Loucy (cell line): ENCODE results near the gene MPV17.

Experiments
- H2AFZ ChIP-seq: fragments of 200-600 bp; sonication (generic); 2 replicates; pipeline ENCODE4 v1.6.0; 2016; ENCODE audit warnings: antibody characterized with exemption, mild to moderate bottlenecking, low read length, moderate library complexity
- H3F3A ChIP-seq: fragments of 200-600 bp; 2 replicates; pipeline ENCODE4 v1.6.0; 2016; ENCODE audit warnings: antibody characterized with exemption, low read depth, mild to moderate bottlenecking
- H3K27me3 ChIP-seq: fragments of 200-600 bp; sonication (generic); 2 replicates; pipeline ENCODE4 v1.6.1; 2014; ENCODE audit warnings: low read length, mild to moderate bottlenecking; ENCODE audit not compliant: insufficient read depth, poor library complexity, severe bottlenecking
- H3K36me3 ChIP-seq: fragments of 200-600 bp; sonication (generic); 2 replicates; pipeline ENCODE4 v1.6.1; 2016; ENCODE audit warnings: low read length; ENCODE audit not compliant: insufficient read depth
- H3K4me1 ChIP-seq: fragments of 200-600 bp; sonication (generic); 2 replicates; pipeline ENCODE4 v1.5.1; 2014; ENCODE audit warnings: low read length, mild to moderate bottlenecking; ENCODE audit not compliant: insufficient read depth, poor library complexity, severe bottlenecking
- H3K4me2 ChIP-seq: fragments of 200-600 bp; sonication (generic); 2 replicates; pipeline ENCODE4 v1.6.0; 2014; ENCODE audit warnings: antibody characterized with exemption, low read length, low read depth, mild to moderate bottlenecking; ENCODE audit not compliant: poor library complexity, severe bottlenecking
- H3K4me3 ChIP-seq: fragments of 200-600 bp; sonication (generic); 2 replicates; pipeline ENCODE4 v1.5.1; 2014; ENCODE audit warnings: low read length, mild to moderate bottlenecking, mixed read lengths; ENCODE audit not compliant: poor library complexity, severe bottlenecking
- H3K79me2 ChIP-seq: fragments of 200-600 bp; sonication (generic); 2 replicates; pipeline ENCODE4 v1.6.1; 2014; ENCODE audit warnings: low read length; ENCODE audit not compliant: insufficient read depth
- H3K9ac ChIP-seq: fragments of 200-600 bp; sonication (generic); 2 replicates; pipeline ENCODE4 v1.6.0; 2014; ENCODE audit warnings: mild to moderate bottlenecking, low read depth, low read length, moderate library complexity; ENCODE audit not compliant: poor library complexity, severe bottlenecking
- H3K9me2 ChIP-seq: fragments of 200-600 bp; sonication (generic); replicated peaks from 2 replicates; pipeline ENCODE4 v1.6.1; 2016; ENCODE audit warnings: low read depth, low read length, mixed read lengths
- H3K9me3 ChIP-seq: fragments of 200-600 bp; sonication (generic); 2 replicates; pipeline ENCODE4 v1.6.1; 2014; ENCODE audit warnings: mild to moderate bottlenecking, antibody characterized with exemption, low read length, low read depth; ENCODE audit not compliant: insufficient read depth
- H4K20me1 ChIP-seq: fragments of 200-600 bp; sonication (generic); 2 replicates; pipeline ENCODE4 v1.6.0; 2014; ENCODE audit warnings: antibody characterized with exemption, low read length, mild to moderate bottlenecking; ENCODE audit not compliant: insufficient read depth, poor library complexity, severe bottlenecking
- EZH2phosphoT487 ChIP-seq: fragments of 200-600 bp; IDR thresholded peaks from 2 replicates; pipeline ENCODE4 v1.6.1; 2018; ENCODE audit warnings: antibody characterized with exemption, mild to moderate bottlenecking, moderate library complexity, borderline replicate concordance
- TF ChIP-seq, protein P1 (sequence below): fragments of 200-600 bp; sonication (generic); conservative IDR thresholded peaks from 2 replicates; pipeline ENCODE4 v1.5.1; 2014; ENCODE audit warnings: mild to moderate bottlenecking, antibody characterized with exemption, low read length

Gene MPV17

DNA sequence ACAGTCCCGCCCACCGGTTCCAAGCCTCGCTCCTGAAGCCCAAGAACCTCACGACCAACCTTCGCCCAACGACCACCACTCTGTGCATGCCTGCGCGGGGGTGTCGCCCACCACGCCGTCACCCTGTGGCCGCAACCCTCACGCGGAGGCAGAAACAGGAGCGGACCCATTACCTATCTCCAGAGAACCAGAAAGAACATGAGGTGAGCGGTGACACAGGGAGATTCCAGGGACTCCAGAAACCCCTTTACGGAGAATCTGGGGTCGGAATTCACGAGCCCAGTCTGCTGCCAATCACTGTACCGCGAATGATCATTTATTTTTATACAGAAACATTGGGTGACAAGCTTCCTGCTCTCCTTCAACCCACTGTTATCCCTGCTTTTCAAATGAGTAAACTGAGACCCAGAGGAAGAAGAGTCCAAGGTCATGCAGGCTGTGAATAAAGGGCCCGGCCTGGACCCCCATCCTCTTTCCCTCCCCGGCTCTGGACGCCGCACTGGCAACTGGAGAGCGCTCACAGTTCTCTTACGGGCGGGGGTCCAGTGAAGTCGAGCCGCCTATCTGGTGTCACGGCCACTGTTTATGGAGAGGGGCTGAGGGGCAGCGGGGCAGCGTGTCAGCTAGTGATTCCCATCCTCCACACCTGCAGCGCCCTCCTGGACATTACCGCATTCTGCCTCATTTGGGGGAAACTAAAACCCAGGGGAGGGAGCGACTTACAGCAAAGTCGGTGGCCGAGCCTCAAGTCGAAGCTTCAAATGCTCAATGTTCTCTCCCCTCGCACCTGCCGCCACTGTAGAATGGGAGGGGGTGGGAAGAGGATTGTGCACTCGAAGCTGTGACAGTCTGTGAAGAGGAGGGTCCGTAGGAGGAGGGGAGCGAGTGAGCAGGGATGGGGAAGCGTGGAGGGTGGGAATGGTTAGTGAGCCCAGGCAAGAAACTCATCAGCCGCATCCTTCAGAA is 59.3 kb downstream of the MPV17 start:
- Histone ChIP-seq H3F3A (no peaks in the 10 kb centered on the region), H3K9me3 (no peaks in the 10 kb centered on the region), H3K27me3 (no peaks in the 10 kb centered on the region), H3K79me2 (no peaks in the 10 kb centered on the region), H3K4me3 (no peak overlapping the region), H3K36me3 (no peaks in the 10 kb centered on the region), H4K20me1 (no peaks in the 10 kb centered on the region), H3K9ac (no peak overlapping the region), H3K4me1 (no peaks in the 10 kb centered on the region), H2AFZ (no peak overlapping the region), H3K4me2 (no peak overlapping the region), H3K9me2 (no peaks in the 10 kb centered on the region)
- TF ChIP-seq, protein P1, sequence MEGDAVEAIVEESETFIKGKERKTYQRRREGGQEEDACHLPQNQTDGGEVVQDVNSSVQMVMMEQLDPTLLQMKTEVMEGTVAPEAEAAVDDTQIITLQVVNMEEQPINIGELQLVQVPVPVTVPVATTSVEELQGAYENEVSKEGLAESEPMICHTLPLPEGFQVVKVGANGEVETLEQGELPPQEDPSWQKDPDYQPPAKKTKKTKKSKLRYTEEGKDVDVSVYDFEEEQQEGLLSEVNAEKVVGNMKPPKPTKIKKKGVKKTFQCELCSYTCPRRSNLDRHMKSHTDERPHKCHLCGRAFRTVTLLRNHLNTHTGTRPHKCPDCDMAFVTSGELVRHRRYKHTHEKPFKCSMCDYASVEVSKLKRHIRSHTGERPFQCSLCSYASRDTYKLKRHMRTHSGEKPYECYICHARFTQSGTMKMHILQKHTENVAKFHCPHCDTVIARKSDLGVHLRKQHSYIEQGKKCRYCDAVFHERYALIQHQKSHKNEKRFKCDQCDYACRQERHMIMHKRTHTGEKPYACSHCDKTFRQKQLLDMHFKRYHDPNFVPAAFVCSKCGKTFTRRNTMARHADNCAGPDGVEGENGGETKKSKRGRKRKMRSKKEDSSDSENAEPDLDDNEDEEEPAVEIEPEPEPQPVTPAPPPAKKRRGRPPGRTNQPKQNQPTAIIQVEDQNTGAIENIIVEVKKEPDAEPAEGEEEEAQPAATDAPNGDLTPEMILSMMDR = no peak
- TF ChIP-seq EZH2phosphoT487 = no peak

DNA sequence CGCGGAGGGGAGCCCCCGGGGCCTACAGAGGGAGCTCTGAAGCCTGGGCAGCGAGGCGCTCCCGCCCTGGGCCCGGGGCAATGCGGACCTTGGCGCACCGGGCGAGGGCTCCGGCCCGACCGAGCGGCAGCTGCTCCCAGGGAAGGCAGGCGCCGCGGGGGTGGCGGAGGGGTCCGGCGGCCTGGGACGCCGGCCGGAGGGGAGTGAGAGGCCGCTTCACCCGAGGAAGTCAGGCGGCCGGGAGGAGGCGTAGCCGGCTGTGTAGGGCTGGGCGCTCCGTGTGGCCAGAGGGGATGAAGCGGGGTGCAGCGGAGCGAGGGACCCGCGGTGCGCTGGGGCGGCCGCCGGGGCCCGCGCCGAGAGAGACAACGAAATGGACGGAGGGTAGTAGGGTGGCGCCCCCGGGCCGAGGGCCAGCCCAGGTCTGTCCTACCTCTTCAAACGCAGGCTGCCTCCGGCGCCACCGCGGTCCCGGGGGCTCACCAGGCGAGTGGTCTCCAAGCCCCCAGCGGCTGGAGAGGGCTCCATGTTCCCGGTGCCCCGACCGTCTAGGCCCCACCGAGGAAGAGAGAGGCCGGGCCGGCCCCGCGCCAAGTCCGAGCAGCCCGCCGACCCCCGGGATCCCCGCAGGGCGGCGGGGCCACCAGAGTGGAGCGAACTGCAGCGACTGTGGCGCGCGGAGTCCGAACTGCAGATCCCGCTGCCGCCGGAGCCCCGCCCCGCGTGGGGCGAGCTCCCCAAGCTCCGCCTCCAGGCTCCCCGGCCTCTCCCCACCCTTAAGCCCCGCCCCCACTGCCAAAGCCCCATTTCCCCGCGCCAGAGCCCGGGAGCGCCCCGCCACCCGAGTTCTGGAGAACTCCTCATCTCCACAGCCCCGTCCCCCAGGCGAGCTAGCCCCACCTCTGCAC is 60.3 kb downstream of the MPV17 start, which contains the start of gene SLC30A3:
Gene SLC30A3, minus strand, starts transcription at position 669 of the 908 bp plus-strand sequence. Its CDS starts 141 bp downstream, at position 528.
- no peaks in the 10 kb centered on the region for H3K27me3 ChIP-seq
- H3K9me2 ChIP-seq = no peaks in the 10 kb centered on the region
- no peaks in the 10 kb centered on the region for H3K4me1 ChIP-seq
- H4K20me1 ChIP-seq = no peaks in the 10 kb centered on the region
- H3F3A ChIP-seq = no peaks in the 10 kb centered on the region
- no peaks in the 10 kb centered on the region for H3K9me3 ChIP-seq
- no peak for TF ChIP-seq EZH2phosphoT487
- TF ChIP-seq, protein P1 = no peak
- H2AFZ ChIP-seq = no peak within 1 kb of the TSS
- H3K4me3 ChIP-seq = no peak within 1 kb of the TSS
- H3K36me3 ChIP-seq = no peaks in the 10 kb centered on the region
- H3K79me2 ChIP-seq = no peaks in the 10 kb centered on the region
- H3K4me2 ChIP-seq = no peak within 1 kb of the TSS
- H3K9ac ChIP-seq = no peak within 1 kb of the TSS

DNA sequence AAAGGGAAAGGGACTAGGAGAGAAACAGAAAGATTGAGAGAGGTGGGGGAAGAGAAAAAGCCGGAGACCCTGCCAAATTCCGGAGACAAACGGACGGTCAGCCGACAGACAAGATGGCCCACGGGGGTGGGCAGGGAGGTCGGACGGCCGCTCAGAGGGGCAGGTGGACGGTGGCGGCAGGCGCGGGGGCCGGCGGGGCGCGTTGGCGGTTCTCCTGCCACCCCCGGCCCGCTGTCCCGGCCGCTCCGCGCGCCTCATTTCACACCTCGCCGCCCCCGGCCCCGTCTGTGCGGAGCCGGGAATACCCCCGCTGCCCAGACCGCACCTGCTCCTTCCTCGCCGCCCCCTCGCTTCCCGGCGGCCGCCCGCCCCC is 61.0 kb downstream of the MPV17 start:
- Histone ChIP-seq H3K27me3 (no peaks in the 10 kb centered on the region), H3K79me2 (no peaks in the 10 kb centered on the region), H3K4me2 (no peak overlapping the region), H3K36me3 (no peaks in the 10 kb centered on the region), H2AFZ (no peak overlapping the region), H3F3A (no peaks in the 10 kb centered on the region), H3K9ac (no peak overlapping the region), H3K4me1 (no peaks in the 10 kb centered on the region), H4K20me1 (no peaks in the 10 kb centered on the region), H3K9me2 (no peaks in the 10 kb centered on the region), H3K9me3 (no peaks in the 10 kb centered on the region), H3K4me3 (no peak overlapping the region)
- TF ChIP-seq, protein P1 = no peak
- no peak for TF ChIP-seq EZH2phosphoT487
